NB4 (cell line): ENCODE data around the gene SYS1.
A peak's percentile ranks its signal among the peaks of the same experiment; 100 is the strongest.

Experiments
- DNase-seq: peaks from one replicate; pipeline ENCODE4 v3.0.0; 2010; ENCODE audit warnings: low read depth
- H3K4me3 ChIP-seq: one replicate; pipeline ENCODE4 v1.5.1; 2011; ENCODE audit warnings: mild to moderate bottlenecking, low read depth, low read length, moderate library complexity
- MYC ChIP-seq: IDR thresholded peaks from 2 replicates; pipeline ENCODE4 v1.6.1; 2011; ENCODE audit warnings: low read depth, low read length
- POLR2A ChIP-seq: IDR thresholded peaks from 2 replicates; pipeline ENCODE4 v1.6.1; 2011; ENCODE audit warnings: mild to moderate bottlenecking; ENCODE audit not compliant: insufficient read length; ENCODE audit errors: extremely low read depth
- TF ChIP-seq, protein P1 (sequence below): IDR thresholded peaks from one replicate; pipeline ENCODE4 v1.5.1; 2012; ENCODE audit warnings: low read depth, low read length
- TF ChIP-seq, protein P2 (sequence below): IDR thresholded peaks from 2 replicates; pipeline ENCODE4 v1.6.1; 2011; ENCODE audit warnings: low read depth, low read length

SYS1 gene

GRCh38 chr20:45366192-45366591, 3.2 kb downstream of the SYS1 start:
- no peak for DNase-seq
- no peak for TF ChIP-seq POLR2A
- TF ChIP-seq MYC, result no peak
- TF ChIP-seq, protein P1, sequence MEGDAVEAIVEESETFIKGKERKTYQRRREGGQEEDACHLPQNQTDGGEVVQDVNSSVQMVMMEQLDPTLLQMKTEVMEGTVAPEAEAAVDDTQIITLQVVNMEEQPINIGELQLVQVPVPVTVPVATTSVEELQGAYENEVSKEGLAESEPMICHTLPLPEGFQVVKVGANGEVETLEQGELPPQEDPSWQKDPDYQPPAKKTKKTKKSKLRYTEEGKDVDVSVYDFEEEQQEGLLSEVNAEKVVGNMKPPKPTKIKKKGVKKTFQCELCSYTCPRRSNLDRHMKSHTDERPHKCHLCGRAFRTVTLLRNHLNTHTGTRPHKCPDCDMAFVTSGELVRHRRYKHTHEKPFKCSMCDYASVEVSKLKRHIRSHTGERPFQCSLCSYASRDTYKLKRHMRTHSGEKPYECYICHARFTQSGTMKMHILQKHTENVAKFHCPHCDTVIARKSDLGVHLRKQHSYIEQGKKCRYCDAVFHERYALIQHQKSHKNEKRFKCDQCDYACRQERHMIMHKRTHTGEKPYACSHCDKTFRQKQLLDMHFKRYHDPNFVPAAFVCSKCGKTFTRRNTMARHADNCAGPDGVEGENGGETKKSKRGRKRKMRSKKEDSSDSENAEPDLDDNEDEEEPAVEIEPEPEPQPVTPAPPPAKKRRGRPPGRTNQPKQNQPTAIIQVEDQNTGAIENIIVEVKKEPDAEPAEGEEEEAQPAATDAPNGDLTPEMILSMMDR, result no peak
- TF ChIP-seq, protein P2, sequence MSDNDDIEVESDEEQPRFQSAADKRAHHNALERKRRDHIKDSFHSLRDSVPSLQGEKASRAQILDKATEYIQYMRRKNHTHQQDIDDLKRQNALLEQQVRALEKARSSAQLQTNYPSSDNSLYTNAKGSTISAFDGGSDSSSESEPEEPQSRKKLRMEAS, result no peak
- no peak overlapping the region for H3K4me3 ChIP-seq

DNA sequence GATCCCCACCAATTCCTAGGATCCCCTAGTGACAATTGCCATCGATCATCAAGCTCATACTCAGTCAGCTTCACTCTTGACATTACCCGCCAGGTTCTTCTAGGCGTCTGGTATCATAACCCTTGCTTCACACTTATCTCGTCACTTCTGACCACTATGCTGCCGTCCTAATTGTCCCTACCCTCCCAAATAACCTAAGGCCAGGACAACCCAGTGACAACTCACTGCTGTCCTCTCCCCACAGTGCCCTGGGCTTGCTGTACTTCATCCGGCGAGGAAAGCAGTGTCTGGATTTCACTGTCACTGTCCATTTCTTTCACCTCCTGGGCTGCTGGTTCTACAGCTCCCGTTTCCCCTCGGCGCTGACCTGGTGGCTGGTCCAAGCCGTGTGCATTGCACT, 3.7 kb downstream of the SYS1 start:
- DNase-seq, result no peak
- TF ChIP-seq, protein P1, result no peak
- TF ChIP-seq POLR2A (no peak), MYC (no peak)
- TF ChIP-seq, protein P2, result no peak

GRCh38 chr20:45367126-45367525, 4.2 kb downstream of the SYS1 start:
- DNase-seq, result no peak
- TF ChIP-seq, protein P1, result no peak
- TF ChIP-seq MYC (no peak), POLR2A (no peak)
- H3K4me3 ChIP-seq, result no peak overlapping the region

More for the DNA sequence above, 3.7 kb downstream of the SYS1 start:
- H3K4me3 ChIP-seq, result no peak overlapping the region

- TF ChIP-seq MYC (no peak), POLR2A (no peak)
- TF ChIP-seq, protein P1, result no peak
- TF ChIP-seq, protein P2, result no peak
- H3K4me3 ChIP-seq, result no peak overlapping the region
- DNase-seq, result peak; percentile 86
These were observed 5.4 kb downstream of the SYS1 start for GRCh38 chr20:45368221-45368980.

DNA sequence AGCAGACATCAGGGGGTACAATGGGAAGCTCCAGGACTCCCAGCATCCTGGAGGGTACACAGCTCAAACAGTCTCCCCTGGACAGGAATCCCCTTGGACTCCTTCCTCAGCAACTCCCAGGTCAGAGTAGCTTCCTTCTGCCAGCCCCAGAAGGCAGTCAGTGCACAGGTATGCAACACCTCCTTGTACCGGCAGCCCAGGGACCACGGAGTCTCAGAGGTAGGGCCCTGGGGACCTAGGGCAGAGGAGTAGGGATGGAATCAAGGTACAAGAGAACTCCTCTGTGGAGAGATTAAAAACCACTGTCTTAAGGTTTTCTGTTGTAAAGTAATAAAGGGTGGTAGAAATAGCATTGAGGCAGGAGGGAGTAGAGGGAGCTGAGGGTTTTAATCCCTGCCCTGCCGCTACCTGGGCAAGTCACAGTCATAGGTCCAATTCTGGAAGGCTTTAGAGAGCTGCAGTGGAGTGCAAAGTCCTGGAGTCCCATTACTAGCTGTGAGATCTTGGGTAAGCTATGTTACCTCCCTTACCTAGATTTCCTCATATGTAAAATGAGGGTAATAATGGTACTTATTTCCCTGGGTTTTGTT, 7.7 kb downstream of the SYS1 start:
- no peak for TF ChIP-seq POLR2A
- TF ChIP-seq, protein P1, result no peak
- TF ChIP-seq, protein P2, result no peak
- no peak for TF ChIP-seq MYC
- DNase-seq, result no peak
- no peak overlapping the region for H3K4me3 ChIP-seq
